Loucy (cell line): ENCODE results near the gene TMEM33.

ENCODE experiments used
- H2AFZ ChIP-seq: fragments of 200-600 bp; sonication (generic); 2 replicates; pipeline ENCODE4 v1.6.0; 2016; ENCODE audit warnings: antibody characterized with exemption, mild to moderate bottlenecking, low read length, moderate library complexity
- H3F3A ChIP-seq: fragments of 200-600 bp; 2 replicates; pipeline ENCODE4 v1.6.0; 2016; ENCODE audit warnings: antibody characterized with exemption, low read depth, mild to moderate bottlenecking
- H3K27me3 ChIP-seq: fragments of 200-600 bp; sonication (generic); 2 replicates; pipeline ENCODE4 v1.6.1; 2014; ENCODE audit warnings: low read length, mild to moderate bottlenecking; ENCODE audit not compliant: insufficient read depth, poor library complexity, severe bottlenecking
- H3K36me3 ChIP-seq: fragments of 200-600 bp; sonication (generic); 2 replicates; pipeline ENCODE4 v1.6.1; 2016; ENCODE audit warnings: low read length; ENCODE audit not compliant: insufficient read depth
- H3K4me1 ChIP-seq: fragments of 200-600 bp; sonication (generic); 2 replicates; pipeline ENCODE4 v1.5.1; 2014; ENCODE audit warnings: low read length, mild to moderate bottlenecking; ENCODE audit not compliant: insufficient read depth, poor library complexity, severe bottlenecking
- H3K4me2 ChIP-seq: fragments of 200-600 bp; sonication (generic); 2 replicates; pipeline ENCODE4 v1.6.0; 2014; ENCODE audit warnings: antibody characterized with exemption, low read length, low read depth, mild to moderate bottlenecking; ENCODE audit not compliant: poor library complexity, severe bottlenecking
- H3K4me3 ChIP-seq: fragments of 200-600 bp; sonication (generic); 2 replicates; pipeline ENCODE4 v1.5.1; 2014; ENCODE audit warnings: low read length, mild to moderate bottlenecking, mixed read lengths; ENCODE audit not compliant: poor library complexity, severe bottlenecking
- H3K79me2 ChIP-seq: fragments of 200-600 bp; sonication (generic); 2 replicates; pipeline ENCODE4 v1.6.1; 2014; ENCODE audit warnings: low read length; ENCODE audit not compliant: insufficient read depth
- H3K9ac ChIP-seq: fragments of 200-600 bp; sonication (generic); 2 replicates; pipeline ENCODE4 v1.6.0; 2014; ENCODE audit warnings: mild to moderate bottlenecking, low read depth, low read length, moderate library complexity; ENCODE audit not compliant: poor library complexity, severe bottlenecking
- H3K9me2 ChIP-seq: fragments of 200-600 bp; sonication (generic); replicated peaks from 2 replicates; pipeline ENCODE4 v1.6.1; 2016; ENCODE audit warnings: low read depth, low read length, mixed read lengths
- H3K9me3 ChIP-seq: fragments of 200-600 bp; sonication (generic); 2 replicates; pipeline ENCODE4 v1.6.1; 2014; ENCODE audit warnings: mild to moderate bottlenecking, antibody characterized with exemption, low read length, low read depth; ENCODE audit not compliant: insufficient read depth
- H4K20me1 ChIP-seq: fragments of 200-600 bp; sonication (generic); 2 replicates; pipeline ENCODE4 v1.6.0; 2014; ENCODE audit warnings: antibody characterized with exemption, low read length, mild to moderate bottlenecking; ENCODE audit not compliant: insufficient read depth, poor library complexity, severe bottlenecking
- CTCF ChIP-seq: fragments of 200-600 bp; sonication (generic); conservative IDR thresholded peaks from 2 replicates; pipeline ENCODE4 v1.5.1; 2014; ENCODE audit warnings: mild to moderate bottlenecking, antibody characterized with exemption, low read length
- EZH2phosphoT487 ChIP-seq: fragments of 200-600 bp; IDR thresholded peaks from 2 replicates; pipeline ENCODE4 v1.6.1; 2018; ENCODE audit warnings: antibody characterized with exemption, mild to moderate bottlenecking, moderate library complexity, borderline replicate concordance

Gene TMEM33

DNA sequence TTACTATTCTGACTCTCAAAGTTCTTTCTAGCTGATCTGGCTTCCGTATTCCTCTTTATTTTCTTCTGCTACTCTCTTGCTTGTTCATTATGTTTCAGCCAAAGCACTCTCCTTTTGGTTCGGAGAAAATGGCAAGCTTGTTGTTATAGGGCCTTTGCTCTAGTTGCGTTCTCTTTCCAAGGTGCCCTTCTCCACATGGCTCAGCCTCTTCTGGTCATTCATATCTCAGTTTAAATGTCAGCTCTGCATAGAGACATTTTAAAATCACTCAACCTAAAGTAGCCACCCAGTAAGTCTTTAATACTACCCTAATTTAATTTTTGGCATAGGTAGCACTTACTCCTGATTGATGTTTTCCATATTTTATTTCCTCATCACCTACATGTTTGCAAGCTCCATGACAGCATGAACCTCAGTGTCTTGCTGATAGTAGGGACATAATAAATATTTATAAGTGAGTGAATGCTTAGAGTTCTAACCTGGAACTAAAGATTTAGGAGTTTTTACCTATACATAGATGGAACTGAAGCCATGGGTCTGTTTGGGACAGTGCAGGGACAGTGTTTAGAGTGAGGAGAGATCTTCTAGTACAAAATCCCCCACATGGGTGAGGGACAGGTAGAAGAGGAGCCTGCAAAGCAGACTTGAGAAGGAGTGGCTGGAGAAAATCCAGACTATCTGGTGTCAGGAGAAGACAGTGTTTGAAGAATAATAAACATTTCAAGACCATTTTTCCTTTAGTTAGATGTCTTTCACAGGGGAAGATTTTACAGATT is 73.0 kb downstream of the TMEM33 start:
- Histone ChIP-seq H3K36me3 (no peaks in the 10 kb centered on the region), H3K79me2 (peaks cover 2% of the 10 kb centered on the region; the same call in 1 of the 2 replicates)
- TF ChIP-seq EZH2phosphoT487 (no peak), CTCF (no peak)

More for the DNA sequence above, 73.0 kb downstream of the TMEM33 start:
- no peaks in the 10 kb centered on the region for H3K27me3 ChIP-seq
- no peaks in the 10 kb centered on the region for H3F3A ChIP-seq
- no peak overlapping the region for H3K4me2 ChIP-seq
- H3K9me2 ChIP-seq, result no peaks in the 10 kb centered on the region
- no peaks in the 10 kb centered on the region for H4K20me1 ChIP-seq
- H3K9ac ChIP-seq, result no peak overlapping the region
- H2AFZ ChIP-seq, result no peak overlapping the region
- no peaks in the 10 kb centered on the region for H3K4me1 ChIP-seq
- no peaks in the 10 kb centered on the region for H3K9me3 ChIP-seq
- no peak overlapping the region for H3K4me3 ChIP-seq
